Thoracic aorta (tissue), 2 donors: ENCODE results near the gene DYRK1A. TPM values are rescaled to one million over a fixed set of nuclear protein-coding genes. Genes with fewer than 3 reads are reported as not detected.
"Not testable (repeated sequence)": the region's sequence is repeated elsewhere in the genome, so short reads cannot be mapped to it uniquely, and the experiment has no call there.

ENCODE experiments used
- ATAC-seq: fragments of 150-250 bp; one replicate; pipeline ENCODE4 v1.8.0; 2017; ENCODE audit warnings: low read depth; ENCODE audit not compliant: insufficient number of reproducible peaks, low FRiP score
- DNase-seq: peaks from one replicate; pipeline ENCODE4 v3.0.0-alpha.2; 2020; ENCODE audit warnings: low spot score
- H3K27ac ChIP-seq, 2 donors: fragments of 200-600 bp; sonication (generic); 1 replicate in 1 of 2; 2 replicates in 1 of 2; pipeline ENCODE4 v1.5.1; 2016; ENCODE audit warnings: mild to moderate bottlenecking in 2 of 2, moderate library complexity in 2 of 2
- H3K27me3 ChIP-seq: fragments of 200-600 bp; sonication (generic); replicated peaks from 2 replicates; pipeline ENCODE4 v1.6.0; 2016; ENCODE audit warnings: mild to moderate bottlenecking; ENCODE audit not compliant: insufficient read depth
- H3K36me3 ChIP-seq: fragments of 200-600 bp; sonication (generic); one replicate; pipeline ENCODE4 v1.5.1; 2016
- H3K4me1 ChIP-seq, 2 donors: fragments of 200-600 bp; sonication (generic); 1 replicate in 1 of 2; 2 replicates in 1 of 2; pipeline versions ENCODE4 v1.5.1 to v1.6.0; 2016; ENCODE audit warnings: low read depth in 2 of 2, mild to moderate bottlenecking in 1 of 2; ENCODE audit not compliant: control insufficient read depth in 1 of 2
- H3K4me3 ChIP-seq: fragments of 200-600 bp; sonication (generic); 2 replicates; pipeline ENCODE4 v1.5.1; 2016; ENCODE audit warnings: mild to moderate bottlenecking
- H3K9me3 ChIP-seq: fragments of 200-600 bp; sonication (generic); 2 replicates; pipeline ENCODE4 v1.5.1; 2016
- total RNA-seq, 2 donors: library from RNA; depleted of rRNA; stranded (reverse); fragments of >200 nt; gene quantifications; one replicate each; pipeline versions ENCODE4 v1.1.0 to v1.2.3, GENCODE V29; 2016
- TF ChIP-seq, protein P1 (sequence below): fragments of 200-600 bp; sonication (generic); IDR thresholded peaks from one replicate; pipeline ENCODE4 v1.5.1; 2019; ENCODE audit warnings: antibody characterized with exemption

Gene DYRK1A
- 10 to 100 TPM; 77.2 to 93.8 TPM for total RNA-seq

- peak; percentile 97 for DNase-seq
- no peaks in the 10 kb centered on the region for H3K27me3 ChIP-seq
- peak within 1 kb of the TSS; percentile 98 to 99 for H3K27ac ChIP-seq
- TF ChIP-seq, protein P1, sequence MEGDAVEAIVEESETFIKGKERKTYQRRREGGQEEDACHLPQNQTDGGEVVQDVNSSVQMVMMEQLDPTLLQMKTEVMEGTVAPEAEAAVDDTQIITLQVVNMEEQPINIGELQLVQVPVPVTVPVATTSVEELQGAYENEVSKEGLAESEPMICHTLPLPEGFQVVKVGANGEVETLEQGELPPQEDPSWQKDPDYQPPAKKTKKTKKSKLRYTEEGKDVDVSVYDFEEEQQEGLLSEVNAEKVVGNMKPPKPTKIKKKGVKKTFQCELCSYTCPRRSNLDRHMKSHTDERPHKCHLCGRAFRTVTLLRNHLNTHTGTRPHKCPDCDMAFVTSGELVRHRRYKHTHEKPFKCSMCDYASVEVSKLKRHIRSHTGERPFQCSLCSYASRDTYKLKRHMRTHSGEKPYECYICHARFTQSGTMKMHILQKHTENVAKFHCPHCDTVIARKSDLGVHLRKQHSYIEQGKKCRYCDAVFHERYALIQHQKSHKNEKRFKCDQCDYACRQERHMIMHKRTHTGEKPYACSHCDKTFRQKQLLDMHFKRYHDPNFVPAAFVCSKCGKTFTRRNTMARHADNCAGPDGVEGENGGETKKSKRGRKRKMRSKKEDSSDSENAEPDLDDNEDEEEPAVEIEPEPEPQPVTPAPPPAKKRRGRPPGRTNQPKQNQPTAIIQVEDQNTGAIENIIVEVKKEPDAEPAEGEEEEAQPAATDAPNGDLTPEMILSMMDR, result no peak
- H3K4me3 ChIP-seq, result peak within 1 kb of the TSS; percentile 96
- peaks cover 25 to 44% of the 10 kb centered on the region in 2 donors for H3K4me1 ChIP-seq
- H3K9me3 ChIP-seq, result no peaks in the 10 kb centered on the region
- H3K36me3 ChIP-seq, result no peaks in the 10 kb centered on the region
- ATAC-seq, result peak; percentile 86
These were observed at the start of gene DYRK1A for GRCh38 chr21:37366482-37367316. Gene DYRK1A (plus strand): TSS chr21:37366773. CDS start chr21:37420375, 53,602 bp downstream.

- Histone ChIP-seq H3K4me1 (no peaks in the 10 kb centered on the region), H3K4me3 (no peak overlapping the region), H3K9me3 (peaks cover 18% of the 10 kb centered on the region), H3K27ac (no peak overlapping the region), H3K27me3 (no peaks in the 10 kb centered on the region), H3K36me3 (no peaks in the 10 kb centered on the region)
- TF ChIP-seq, protein P1, result no peak
- ATAC-seq (no peak), DNase-seq (no peak)
These were observed 47.0 kb upstream of the DYRK1A start for GRCh38 chr21:37319551-37319950.

GRCh38 chr21:37322084-37322483 lies 44.5 kb upstream of the DYRK1A start:
- no peaks in the 10 kb centered on the region for H3K4me1 ChIP-seq
- ATAC-seq (no peak), DNase-seq (no peak)
- H3K9me3 ChIP-seq, result peaks cover 8% of the 10 kb centered on the region
- no peak overlapping the region for H3K27ac ChIP-seq
- no peaks in the 10 kb centered on the region for H3K36me3 ChIP-seq
- TF ChIP-seq, protein P1, result no peak
- H3K27me3 ChIP-seq, result no peaks in the 10 kb centered on the region
- no peak overlapping the region for H3K4me3 ChIP-seq

GRCh38 chr21:37324558-37324957 lies 42.0 kb upstream of the DYRK1A start:
- TF ChIP-seq, protein P1, result no peak
- Histone ChIP-seq H3K36me3 (no peaks in the 10 kb centered on the region), H3K9me3 (no peaks in the 10 kb centered on the region), H3K4me3 (no peak overlapping the region), H3K27me3 (no peaks in the 10 kb centered on the region), H3K4me1 (no peaks in the 10 kb centered on the region), H3K27ac (no peak overlapping the region)
- no peak for DNase-seq
- no peak for ATAC-seq

DNA sequence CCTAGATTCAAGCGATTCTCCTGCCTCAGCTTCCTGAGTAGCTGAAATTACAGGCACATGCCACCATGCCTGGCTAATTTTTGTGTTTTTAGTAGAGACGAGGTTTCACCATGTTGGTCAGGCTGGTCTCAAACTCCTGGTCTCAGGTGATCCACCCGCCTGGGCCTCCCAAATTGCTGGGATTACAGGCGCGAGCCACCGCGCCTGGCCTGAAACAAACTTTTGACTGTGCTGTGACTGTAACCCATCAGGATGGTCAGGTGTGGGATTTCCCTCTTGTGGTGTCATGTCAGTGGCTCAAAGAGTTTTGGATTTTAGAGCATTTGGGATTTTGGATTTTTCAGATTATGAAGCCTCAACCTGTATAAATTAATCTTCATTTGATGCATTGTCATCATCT lies 38.4 kb upstream of the DYRK1A start:
- not testable (repeated sequence) for H3K27me3 ChIP-seq, H3K36me3 ChIP-seq, H3K4me3 ChIP-seq, DNase-seq, ATAC-seq, H3K27ac ChIP-seq, H3K4me1 ChIP-seq, H3K9me3 ChIP-seq
